GM12892 (cell line): Measurements from ENCODE around the gene DPF3.

Experiments
- POLR2A ChIP-seq: IDR thresholded peaks from 2 replicates; pipeline ENCODE4 v1.6.1; 2011; ENCODE audit warnings: low read depth, low read length, control low read depth
- POLR2AphosphoS5 ChIP-seq: IDR thresholded peaks from 2 replicates; pipeline ENCODE4 v1.6.1; 2011; ENCODE audit warnings: low read depth, low read length, control low read depth
- TAF1 ChIP-seq: IDR thresholded peaks from 2 replicates; pipeline ENCODE4 v1.6.1; 2011; ENCODE audit warnings: low read depth, mild to moderate bottlenecking, control low read depth, low read length, borderline replicate concordance

GRCh38 chr14:72607386-72608130, 286.3 kb downstream of the DPF3 start:
- TF ChIP-seq POLR2A = no peak
- no peak for TF ChIP-seq POLR2AphosphoS5
- TF ChIP-seq TAF1 = no peak
